T-helper 1 cell treated with Interleukin-12 subunit alpha and Interleukin-12 subunit beta and Interleukin-4 antibody, amounts not matched to agents 30 μg/mL and 1 μg/mL, for 36 hours (primary cell): ENCODE data around the gene NDUFA6.

Experiments used
- H3K27ac Mint-ChIP-seq: one replicate; pipeline ENCODE4 v1.8.0; 2021; ENCODE audit warnings: mild to moderate bottlenecking, mixed read lengths
- H3K27me3 Mint-ChIP-seq: one replicate; pipeline ENCODE4 v1.8.0; 2021; ENCODE audit warnings: low read depth, mixed read lengths
- H3K36me3 Mint-ChIP-seq: one replicate; pipeline ENCODE4 v1.8.0; 2021; ENCODE audit warnings: low read depth, mixed read lengths
- H3K4me1 Mint-ChIP-seq: one replicate; pipeline ENCODE4 v1.8.0; 2021; ENCODE audit warnings: low read depth, mixed read lengths
- H3K4me3 Mint-ChIP-seq: one replicate; pipeline ENCODE4 v1.8.0; 2021; ENCODE audit warnings: mild to moderate bottlenecking, moderate library complexity, mixed read lengths
- H3K9me3 Mint-ChIP-seq: one replicate; pipeline ENCODE4 v1.8.0; 2021; ENCODE audit warnings: mixed read lengths

The NDUFA6 gene

DNA sequence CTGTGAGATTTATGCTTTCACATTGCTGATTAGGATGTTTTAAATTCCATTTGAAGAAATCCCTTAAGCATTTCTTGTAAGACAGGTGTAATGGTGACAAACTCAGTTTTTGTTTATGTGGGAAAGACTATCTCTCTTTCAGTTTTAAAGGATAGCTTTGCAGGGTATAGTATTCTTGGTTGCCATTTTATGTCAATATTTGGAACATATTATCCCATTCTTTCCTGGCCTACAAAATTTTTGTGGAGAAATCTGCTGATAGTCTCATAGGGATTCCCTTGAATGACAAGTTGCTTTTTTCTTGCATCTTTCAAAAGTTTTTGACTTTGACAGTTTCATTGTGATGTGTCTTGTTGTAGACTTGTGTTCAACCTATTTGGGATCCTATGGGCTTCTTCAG lies 48.8 kb downstream of the NDUFA6 start:
- peaks cover 40% of the 10 kb centered on the region for H3K9me3 Mint-ChIP-seq
- H3K4me1 Mint-ChIP-seq = peaks cover 5% of the 10 kb centered on the region
- no peak overlapping the region for H3K27ac Mint-ChIP-seq
- peaks cover 25% of the 10 kb centered on the region for H3K36me3 Mint-ChIP-seq
- peaks cover 7% of the 10 kb centered on the region for H3K27me3 Mint-ChIP-seq
- H3K4me3 Mint-ChIP-seq = no peak overlapping the region

DNA sequence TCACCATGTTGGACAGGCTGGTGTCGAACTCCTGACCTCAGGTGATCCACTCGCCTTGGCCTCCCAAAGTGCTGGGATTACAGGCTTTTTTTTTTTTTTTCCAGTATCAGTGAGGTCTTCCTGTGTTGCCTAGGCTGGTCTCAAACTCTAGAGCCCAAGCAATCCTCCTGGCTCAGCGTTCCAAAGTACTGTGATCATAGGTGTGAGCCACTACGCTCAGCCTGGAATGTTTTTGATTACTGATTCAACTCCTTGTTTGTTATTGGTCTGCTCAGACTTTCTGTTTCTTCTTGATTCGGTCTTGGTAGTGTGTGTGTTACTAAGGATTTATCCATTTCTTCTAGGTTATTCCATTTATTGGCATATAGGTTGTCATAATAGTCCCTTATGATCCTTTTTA lies 51.3 kb downstream of the NDUFA6 start:
- Mint-ChIP-seq H3K27me3 (peaks cover 7% of the 10 kb centered on the region), H3K9me3 (peaks cover 57% of the 10 kb centered on the region)

More for the DNA sequence above, 51.3 kb downstream of the NDUFA6 start:
- no peak overlapping the region for H3K27ac Mint-ChIP-seq
- peaks cover 27% of the 10 kb centered on the region for H3K36me3 Mint-ChIP-seq
- no peak overlapping the region for H3K4me3 Mint-ChIP-seq
- peaks cover 9% of the 10 kb centered on the region for H3K4me1 Mint-ChIP-seq
